OCI-LY1 (cell line): ENCODE results near the gene TCP11L1.

Experiments
- H2AFZ ChIP-seq: fragments of 200-600 bp; sonication (generic), shearing (Covaris generic); 2 replicates; pipeline ENCODE4 v1.6.0; 2014; ENCODE audit warnings: antibody characterized with exemption, mild to moderate bottlenecking, low read length
- H3F3A ChIP-seq: fragments of 200-600 bp; sonication (generic), shearing (Covaris generic); 2 replicates; pipeline ENCODE4 v1.6.0; 2014; ENCODE audit warnings: mild to moderate bottlenecking, antibody characterized with exemption, low read length, moderate library complexity; ENCODE audit not compliant: insufficient read depth
- H3K27ac ChIP-seq: fragments of 200-600 bp; sonication (generic); 2 replicates; pipeline ENCODE4 v1.5.1; 2014; ENCODE audit warnings: low read length, mixed run types, mild to moderate bottlenecking, low read depth; ENCODE audit not compliant: poor library complexity, severe bottlenecking
- H3K27me3 ChIP-seq: fragments of 200-600 bp; sonication (generic); 2 replicates; pipeline ENCODE4 v1.6.0; 2014; ENCODE audit warnings: antibody characterized with exemption, mild to moderate bottlenecking, low read length, moderate library complexity; ENCODE audit not compliant: insufficient read depth
- H3K36me3 ChIP-seq: fragments of 200-600 bp; sonication (generic); 2 replicates; pipeline ENCODE4 v1.6.1; 2014; ENCODE audit warnings: mild to moderate bottlenecking, antibody characterized with exemption, low read length, moderate library complexity, mixed read lengths; ENCODE audit not compliant: insufficient read depth
- H3K4me1 ChIP-seq: fragments of 200-600 bp; sonication (generic); 2 replicates; pipeline ENCODE4 v1.5.1; 2014; ENCODE audit warnings: mild to moderate bottlenecking, low read length, moderate library complexity; ENCODE audit not compliant: insufficient read depth, severe bottlenecking
- H3K4me2 ChIP-seq: fragments of 200-600 bp; sonication (generic), shearing (Covaris generic); 2 replicates; pipeline ENCODE4 v1.6.1; 2014; ENCODE audit warnings: low read length
- H3K4me3 ChIP-seq: fragments of 200-600 bp; sonication (generic); 2 replicates; pipeline ENCODE4 v1.5.1; 2014; ENCODE audit warnings: low read length, low read depth, mild to moderate bottlenecking, mixed read lengths; ENCODE audit not compliant: poor library complexity, severe bottlenecking
- H3K79me2 ChIP-seq: fragments of 200-600 bp; shearing (Covaris generic); 2 replicates; pipeline ENCODE4 v1.6.1; 2016; ENCODE audit warnings: mixed run types, low read length, mixed read lengths; ENCODE audit not compliant: insufficient read depth
- H3K9ac ChIP-seq: fragments of 200-600 bp; sonication (generic), shearing (Covaris generic); 2 replicates; pipeline ENCODE4 v1.6.1; 2014; ENCODE audit warnings: mild to moderate bottlenecking, low read length, mixed read lengths
- H3K9me2 ChIP-seq: fragments of 200-600 bp; sonication (generic), shearing (Covaris generic); 2 replicates; pipeline ENCODE4 v1.6.1; 2014; ENCODE audit warnings: low read depth, mild to moderate bottlenecking, low read length, mixed read lengths
- H3K9me3 ChIP-seq: fragments of 200-600 bp; shearing (Covaris generic); 2 replicates; pipeline ENCODE4 v1.6.1; 2014; ENCODE audit warnings: low read length, mixed read lengths
- H4K20me1 ChIP-seq: fragments of 200-600 bp; sonication (generic), shearing (Covaris generic); 2 replicates; pipeline ENCODE4 v1.6.0; 2016; ENCODE audit warnings: mild to moderate bottlenecking, low read length; ENCODE audit not compliant: insufficient read depth
- CTCF ChIP-seq: fragments of 200-600 bp; sonication (generic), shearing (Covaris generic); IDR thresholded peaks from 2 replicates; pipeline ENCODE4 v1.5.1; 2017; ENCODE audit warnings: mild to moderate bottlenecking, antibody characterized with exemption, low read length, moderate library complexity, mixed read lengths
- EZH2 ChIP-seq: fragments of 200-600 bp; sonication (generic), shearing (Covaris generic); IDR thresholded peaks from 2 replicates; pipeline ENCODE4 v1.8.0; 2017; ENCODE audit warnings: borderline replicate concordance, mixed run types, mild to moderate bottlenecking, antibody characterized with exemption, low read length, moderate library complexity, mixed read lengths

The TCP11L1 gene

GRCh38 chr11:32991898-32992297 lies 47.5 kb upstream of the TCP11L1 start:
- H2AFZ ChIP-seq = no peak overlapping the region
- H3K4me3 ChIP-seq = no peak overlapping the region
- TF ChIP-seq CTCF = no peak
- no peak for TF ChIP-seq EZH2

GRCh38 chr11:33000181-33000580 lies 39.2 kb upstream of the TCP11L1 start:
- no peaks in the 10 kb centered on the region for H3K79me2 ChIP-seq
- H2AFZ ChIP-seq = no peak overlapping the region
- H3K36me3 ChIP-seq = no peaks in the 10 kb centered on the region
- no peaks in the 10 kb centered on the region for H4K20me1 ChIP-seq
- TF ChIP-seq EZH2 (no peak), CTCF (no peak)
- H3K27me3 ChIP-seq = no peaks in the 10 kb centered on the region
- no peak overlapping the region for H3K9ac ChIP-seq
- no peaks in the 10 kb centered on the region for H3K9me2 ChIP-seq
- H3K4me1 ChIP-seq = no peaks in the 10 kb centered on the region
- H3F3A ChIP-seq = no peaks in the 10 kb centered on the region
- no peak overlapping the region for H3K4me2 ChIP-seq
- H3K27ac ChIP-seq = no peak overlapping the region
- H3K9me3 ChIP-seq = no peaks in the 10 kb centered on the region
- H3K4me3 ChIP-seq = no peak overlapping the region

More at GRCh38 chr11:32991898-32992297, 47.5 kb upstream of the TCP11L1 start:
- H4K20me1 ChIP-seq = no peaks in the 10 kb centered on the region
- peaks cover 7% of the 10 kb centered on the region; the same call in 1 of the 2 replicates for H3K9me3 ChIP-seq
- H3K27me3 ChIP-seq = no peaks in the 10 kb centered on the region
- H3K79me2 ChIP-seq = no peaks in the 10 kb centered on the region
- H3K9ac ChIP-seq = no peak overlapping the region
- H3K27ac ChIP-seq = no peak overlapping the region
- no peaks in the 10 kb centered on the region for H3F3A ChIP-seq
- H3K36me3 ChIP-seq = no peaks in the 10 kb centered on the region
- no peaks in the 10 kb centered on the region for H3K9me2 ChIP-seq
- no peaks in the 10 kb centered on the region for H3K4me1 ChIP-seq
- no peak overlapping the region for H3K4me2 ChIP-seq

- no peak overlapping the region for H2AFZ ChIP-seq
- H3K4me3 ChIP-seq = no peak overlapping the region
Observed at GRCh38 chr11:33001281-33001680, 38.1 kb upstream of the TCP11L1 start.

More at GRCh38 chr11:33001281-33001680, 38.1 kb upstream of the TCP11L1 start:
- H3K4me1 ChIP-seq = no peaks in the 10 kb centered on the region
- no peak overlapping the region for H3K9ac ChIP-seq
- no peak overlapping the region for H3K4me2 ChIP-seq
- no peaks in the 10 kb centered on the region for H3K36me3 ChIP-seq
- H3F3A ChIP-seq = no peaks in the 10 kb centered on the region
- no peak for TF ChIP-seq CTCF
- TF ChIP-seq EZH2 = no peak
- H3K9me3 ChIP-seq = no peaks in the 10 kb centered on the region
- H3K79me2 ChIP-seq = no peaks in the 10 kb centered on the region
- H4K20me1 ChIP-seq = no peaks in the 10 kb centered on the region
- H3K27ac ChIP-seq = no peak overlapping the region
- H3K9me2 ChIP-seq = no peaks in the 10 kb centered on the region
- no peaks in the 10 kb centered on the region for H3K27me3 ChIP-seq
